HG02943 (cell line): ENCODE results near the gene GNG14.
"Not testable (repeated sequence)": the region's sequence is repeated elsewhere in the genome, so short reads cannot be mapped to it uniquely, and the experiment has no call there.

ENCODE experiments used
- ATAC-seq: cut with Tn5 transposase; IDR thresholded peaks from one replicate; pipeline ENCODE4 v1.9.1; 2021; ENCODE audit warnings: mild to moderate bottlenecking, low read depth, moderate library complexity; ENCODE audit not compliant: unreplicated experiment

GNG14 gene

DNA sequence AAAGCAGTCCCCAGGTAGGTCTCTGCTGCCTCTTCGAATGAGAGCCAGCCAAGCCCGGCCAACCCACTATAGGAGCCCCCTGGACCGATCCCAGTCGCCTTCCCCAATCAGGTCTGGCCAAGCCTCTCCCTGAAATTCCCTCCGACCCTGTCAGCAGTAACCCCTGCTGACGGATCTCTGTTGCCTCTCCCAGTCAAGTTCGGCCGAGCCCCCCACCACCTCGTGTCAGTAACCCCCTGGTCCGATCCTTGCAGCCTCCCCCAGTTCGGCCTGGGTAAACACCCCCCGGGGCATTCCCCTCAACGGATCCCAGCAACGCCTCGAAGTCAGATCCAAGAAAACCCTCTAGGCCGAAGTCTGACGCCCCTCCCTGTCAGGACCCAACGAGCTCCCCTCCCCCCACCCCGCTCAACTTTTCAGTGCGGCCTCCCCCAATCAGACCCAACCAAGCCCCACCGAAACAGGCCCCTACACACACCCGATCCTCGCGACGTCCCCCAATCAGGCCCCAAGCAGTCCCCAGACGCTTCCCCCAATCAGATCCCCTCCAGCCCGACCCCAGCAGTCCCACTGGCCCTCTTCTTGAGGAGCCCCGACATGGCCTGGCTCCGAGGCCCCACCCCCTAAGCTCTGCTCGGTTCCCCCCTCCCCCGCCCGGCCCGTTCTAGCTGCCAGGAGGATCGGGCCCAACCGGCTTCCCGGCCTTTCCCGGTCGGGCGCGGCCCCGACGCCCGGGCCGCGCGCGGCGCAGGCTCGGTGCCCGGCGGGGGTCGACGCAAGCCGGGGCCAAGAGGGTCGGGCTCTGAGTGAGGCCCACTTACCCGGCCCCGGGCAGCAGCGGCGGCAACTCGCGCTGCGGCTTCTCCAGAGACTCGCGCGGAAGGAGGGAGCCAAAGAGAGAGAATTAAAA is 34.1 kb downstream of the GNG14 start:
- ATAC-seq: peak; percentile 17

DNA sequence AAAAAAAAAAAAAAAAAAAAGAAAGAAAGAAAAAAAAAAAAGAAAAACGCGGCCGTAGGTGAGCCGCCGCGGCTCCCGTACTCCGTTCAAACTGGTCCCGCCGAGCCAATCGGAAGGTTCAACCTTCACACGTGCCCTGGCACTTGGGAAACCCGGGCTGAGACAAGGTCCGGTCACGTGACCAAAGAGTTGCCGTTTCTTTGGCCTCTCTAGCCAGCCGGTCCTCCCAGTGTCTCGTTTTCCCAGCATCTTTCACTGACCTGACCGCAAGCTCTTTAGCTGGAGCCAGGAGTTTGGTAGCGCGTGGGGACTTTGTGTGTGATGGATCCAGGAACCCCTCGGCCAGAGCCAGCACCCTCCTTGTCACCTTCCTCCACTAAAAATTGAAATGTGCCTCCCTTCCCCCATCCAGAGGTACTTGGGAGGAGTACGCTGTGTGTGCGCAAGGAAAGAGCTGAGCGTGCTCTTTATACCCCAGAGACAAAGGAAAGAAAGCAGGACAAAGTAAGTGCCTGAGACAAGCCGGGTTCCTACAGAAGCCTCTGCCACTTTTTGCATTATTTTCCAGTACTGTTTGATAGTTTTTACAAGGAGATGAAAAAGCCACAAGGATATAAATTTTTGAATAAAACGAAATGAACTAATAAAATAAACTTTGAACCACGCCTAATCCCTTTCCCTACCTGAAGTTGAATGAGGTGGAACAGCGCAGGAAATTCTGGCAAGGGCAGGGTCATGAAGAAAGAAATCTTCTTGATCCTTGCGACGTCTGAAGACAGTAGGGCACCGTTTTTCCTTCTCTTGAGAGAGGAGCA is 35.0 kb downstream of the GNG14 start:
- peak; percentile 85 for ATAC-seq

DNA sequence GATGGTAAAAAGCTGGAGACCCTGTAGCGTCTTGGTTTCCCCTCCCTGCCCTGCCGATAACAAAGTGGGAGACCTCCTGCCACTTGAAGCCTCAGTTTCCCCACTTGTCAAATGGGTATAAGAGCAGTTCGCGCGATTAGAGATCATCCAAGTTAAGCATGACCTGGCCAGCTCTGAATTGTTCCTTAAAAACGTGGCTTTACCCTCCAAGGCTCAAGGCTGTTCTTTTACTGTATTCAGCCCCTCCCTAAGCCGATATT is 35.5 kb downstream of the GNG14 start:
- no peak for ATAC-seq

DNA sequence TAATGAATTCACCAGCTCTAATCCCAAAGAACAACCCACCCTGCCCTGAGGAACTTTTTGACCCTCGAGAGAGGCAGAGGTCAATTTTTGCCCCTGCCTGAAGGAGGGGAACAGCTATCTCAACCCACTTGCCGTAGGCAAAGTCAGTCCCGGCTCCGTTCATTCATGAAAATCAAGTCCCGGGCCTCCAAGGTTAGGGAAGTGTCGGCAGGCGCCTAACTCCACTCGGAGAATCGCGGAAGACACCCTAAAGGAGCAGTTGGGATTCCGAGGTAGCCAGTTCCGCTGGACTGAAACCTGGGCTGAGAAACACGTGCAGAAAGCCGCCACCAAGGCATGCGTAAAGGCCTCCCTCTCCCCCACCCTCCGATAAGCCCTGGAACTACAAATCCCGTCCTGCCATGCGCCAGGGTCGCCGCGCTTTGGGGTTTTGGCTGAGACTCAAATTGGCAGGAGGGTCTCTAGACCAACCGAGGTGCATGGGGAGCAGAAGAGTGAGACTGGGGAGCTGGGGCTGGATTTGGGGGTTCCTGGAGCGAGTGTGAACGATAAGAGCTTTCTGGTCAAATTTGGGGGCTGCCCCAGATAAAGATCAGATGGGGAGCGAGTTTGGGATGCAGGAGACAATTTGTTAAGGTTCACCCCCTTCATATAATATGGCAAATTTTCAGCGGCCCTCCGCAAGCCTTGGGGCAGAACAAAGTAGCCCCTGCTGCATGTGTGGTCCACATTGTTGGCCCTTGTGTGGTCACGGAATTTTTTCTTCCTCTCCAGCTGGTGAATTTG is 36.0 kb downstream of the GNG14 start, which contains the start of gene TNPO2:
Gene TNPO2, minus strand, starts transcription at position 292 of the 786 bp plus-strand sequence. CDS start 2,955 bp downstream, outside the sequence.
- no peak for ATAC-seq

DNA sequence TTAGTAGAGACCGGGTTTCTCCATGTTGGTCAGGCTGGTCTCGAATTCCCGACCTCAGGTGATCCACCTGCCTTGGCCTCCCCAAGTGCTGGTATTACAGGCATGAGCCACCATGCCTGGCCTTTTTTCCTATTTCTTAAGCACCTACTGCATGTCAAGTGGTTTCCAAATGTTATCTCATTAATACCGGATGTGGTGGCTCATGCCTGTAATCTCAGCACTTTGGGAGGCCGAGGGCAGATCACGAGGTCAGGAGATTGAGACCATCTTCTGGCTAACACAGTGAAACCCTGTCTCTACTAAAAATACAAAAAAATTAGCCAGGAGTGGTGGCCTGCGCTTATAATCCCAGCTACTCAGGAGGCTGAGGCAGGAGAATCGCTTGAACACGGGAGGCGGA is 37.8 kb downstream of the GNG14 start:
- ATAC-seq: not testable (repeated sequence)

DNA sequence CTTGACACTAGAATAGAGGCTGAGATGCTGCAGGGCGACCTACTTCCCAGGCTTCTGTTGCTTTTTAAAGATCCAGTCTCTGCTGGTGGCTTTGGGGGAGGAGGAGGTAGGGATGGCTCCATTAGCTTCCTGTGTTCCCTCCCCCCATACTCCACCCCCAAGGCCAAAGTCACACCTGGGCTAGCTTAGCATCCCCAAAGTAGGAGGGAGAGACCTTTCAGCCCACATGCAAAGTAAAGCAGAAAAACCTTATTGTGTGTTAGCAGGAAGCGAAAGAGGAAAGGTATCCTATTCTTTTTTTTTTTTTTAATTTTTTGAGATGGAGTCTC is 39.2 kb downstream of the GNG14 start:
- no peak for ATAC-seq

DNA sequence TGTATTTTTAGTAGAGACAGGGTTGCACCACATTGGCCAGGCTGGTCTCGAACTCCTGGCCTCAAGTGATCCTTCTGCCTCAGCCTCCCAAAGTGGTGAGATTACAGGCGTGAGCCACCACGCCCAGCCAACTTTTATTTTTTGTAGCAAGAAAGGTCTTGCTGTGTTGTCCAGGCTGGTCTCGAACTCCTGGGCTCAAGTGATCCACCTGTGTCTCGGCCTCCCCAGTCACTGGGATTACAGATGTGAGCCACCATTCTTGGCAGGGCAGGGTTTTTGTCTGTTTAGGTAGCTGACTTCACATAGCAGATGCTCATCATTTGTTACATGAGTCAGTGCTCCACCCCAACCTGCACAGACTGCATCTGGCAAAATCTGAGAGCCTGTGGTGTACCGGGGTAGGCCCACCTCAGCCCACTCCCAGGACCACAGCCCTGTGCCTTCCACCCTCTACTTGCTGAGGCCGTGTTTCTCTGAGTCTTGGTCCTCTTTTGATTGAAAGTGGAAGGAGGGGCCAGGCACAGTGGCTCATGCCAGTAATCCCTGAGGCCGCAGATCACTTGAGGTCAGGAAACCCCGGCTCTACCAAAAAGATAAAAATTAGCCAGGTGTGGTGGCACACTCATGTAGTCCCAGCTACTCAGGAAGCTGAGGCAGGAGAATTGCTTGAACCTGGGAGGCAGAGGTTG is 40.1 kb downstream of the GNG14 start:
- ATAC-seq: no peak

DNA sequence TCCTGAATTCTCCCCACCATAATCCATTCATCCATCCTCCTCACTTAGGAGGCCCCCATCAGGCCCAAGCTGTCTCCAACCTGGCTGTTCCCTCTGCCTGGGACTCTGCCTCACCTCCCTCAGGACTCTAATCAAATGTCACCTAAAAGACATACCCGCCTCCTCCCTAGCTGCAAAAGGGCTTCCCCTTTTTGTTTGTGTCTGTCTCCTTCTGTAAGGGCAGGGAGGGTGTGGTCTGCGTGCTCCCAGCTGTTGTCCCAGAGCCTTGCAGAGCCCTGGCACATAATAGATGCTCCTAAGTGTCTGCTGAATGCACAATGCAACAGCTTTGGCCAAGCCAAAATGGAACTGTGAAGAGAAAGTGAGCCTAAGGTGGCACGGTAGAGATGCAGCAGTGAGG is 42.3 kb downstream of the GNG14 start:
- no peak for ATAC-seq

DNA sequence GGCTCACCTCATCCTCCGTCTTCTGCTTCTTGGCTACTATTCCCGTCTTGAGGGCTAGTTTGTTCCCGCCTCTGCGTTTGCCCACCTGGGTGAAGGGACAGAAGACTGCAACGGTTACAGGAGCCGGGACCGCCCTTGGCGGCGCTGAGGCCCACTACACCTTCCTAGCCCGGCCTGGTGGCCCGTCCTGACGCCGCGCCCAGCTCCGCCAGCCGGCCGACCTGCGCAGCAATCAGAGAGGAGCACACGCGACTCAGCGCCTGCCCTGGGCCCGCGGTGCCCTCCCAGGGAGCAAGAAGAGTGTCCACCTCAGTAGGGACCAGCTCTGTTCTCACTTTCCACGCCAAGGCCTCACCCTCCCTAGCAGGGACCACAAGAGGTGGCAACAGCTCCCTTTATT is 43.5 kb downstream of the GNG14 start:
- no peak for ATAC-seq

DNA sequence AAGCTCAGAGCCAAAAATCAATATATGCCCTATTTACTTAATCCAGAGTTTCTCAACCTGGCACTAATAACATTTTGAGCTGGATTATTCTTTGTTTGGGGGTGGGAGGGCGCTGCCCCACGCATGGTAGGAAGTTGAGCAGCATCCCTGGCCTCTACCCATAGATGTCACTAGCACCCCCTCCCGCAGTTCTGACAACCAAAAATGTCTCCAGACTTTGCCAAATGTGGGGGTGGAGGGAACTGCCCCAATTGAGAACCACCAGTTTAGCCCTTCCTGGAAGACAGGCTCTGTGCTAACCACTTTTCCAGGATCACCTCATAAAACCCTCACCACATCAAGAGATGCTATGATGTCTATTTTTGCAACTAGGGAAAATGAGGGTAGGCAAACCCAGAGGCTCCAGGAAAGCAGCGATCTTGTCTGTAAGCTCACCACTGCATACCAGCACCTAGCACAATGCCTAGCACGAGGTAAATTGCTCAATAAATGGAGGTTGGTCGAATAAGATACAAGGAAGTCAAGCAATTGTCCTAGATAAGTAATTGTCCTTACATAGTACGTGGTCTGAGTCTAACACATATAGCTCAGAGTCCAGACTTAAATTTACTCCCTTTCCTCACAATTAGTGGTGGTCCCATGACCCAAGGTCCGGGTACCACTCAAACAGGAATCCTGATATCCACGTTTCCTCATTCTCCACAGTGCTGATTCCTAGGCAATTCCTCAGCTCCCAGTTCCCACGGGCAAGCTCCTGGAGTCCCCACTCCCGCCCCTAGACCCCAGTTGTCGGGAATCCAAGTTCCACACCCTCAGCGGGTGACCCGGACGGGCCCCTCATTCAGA is 45.8 kb downstream of the GNG14 start:
- no peak for ATAC-seq

DNA sequence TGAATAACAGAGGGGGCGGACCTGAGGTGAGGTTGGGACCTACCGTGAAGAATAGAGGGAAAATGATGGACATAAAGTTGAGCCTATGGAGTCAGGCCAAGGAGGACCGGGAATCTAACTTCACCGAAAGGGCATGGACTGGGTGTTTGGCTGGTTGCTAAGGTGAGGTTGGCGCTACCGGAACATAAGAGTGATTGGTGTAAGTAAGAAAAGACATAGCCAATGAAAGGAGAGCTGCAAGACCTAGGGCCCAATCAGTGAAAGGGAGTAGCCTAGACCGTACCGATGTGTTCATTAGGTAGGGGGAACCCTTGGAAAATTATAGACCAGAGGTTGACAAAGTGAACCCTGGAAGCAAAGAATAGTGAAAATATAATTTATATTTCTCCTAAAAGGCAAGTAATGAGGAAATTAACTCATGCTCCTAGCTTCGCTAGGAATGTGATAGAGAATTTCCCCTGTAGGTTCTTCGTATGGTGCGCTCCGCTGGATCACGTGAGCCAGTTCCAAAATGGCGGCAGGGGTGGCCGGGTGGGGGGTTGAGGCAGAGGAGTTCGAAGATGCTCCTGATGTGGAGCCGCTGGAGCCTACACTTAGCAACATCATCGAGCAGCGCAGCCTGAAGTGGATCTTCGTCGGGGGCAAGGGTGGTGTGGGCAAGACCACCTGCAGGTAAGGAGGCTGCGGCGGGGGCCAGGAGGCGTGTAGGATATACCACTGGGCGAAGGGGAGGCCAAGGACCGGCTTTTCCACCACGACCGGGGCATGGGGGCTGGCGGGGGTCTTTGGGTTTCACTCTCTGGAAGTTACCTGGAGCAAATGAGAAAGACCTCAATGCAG is 49.4 kb downstream of the GNG14 start, which contains the start of gene GET3:
Gene GET3, plus strand, starts transcription at position 503 of the 840 bp plus-strand sequence. Its CDS starts 9 bp downstream, at position 512.
- peak; percentile 50 for ATAC-seq

DNA sequence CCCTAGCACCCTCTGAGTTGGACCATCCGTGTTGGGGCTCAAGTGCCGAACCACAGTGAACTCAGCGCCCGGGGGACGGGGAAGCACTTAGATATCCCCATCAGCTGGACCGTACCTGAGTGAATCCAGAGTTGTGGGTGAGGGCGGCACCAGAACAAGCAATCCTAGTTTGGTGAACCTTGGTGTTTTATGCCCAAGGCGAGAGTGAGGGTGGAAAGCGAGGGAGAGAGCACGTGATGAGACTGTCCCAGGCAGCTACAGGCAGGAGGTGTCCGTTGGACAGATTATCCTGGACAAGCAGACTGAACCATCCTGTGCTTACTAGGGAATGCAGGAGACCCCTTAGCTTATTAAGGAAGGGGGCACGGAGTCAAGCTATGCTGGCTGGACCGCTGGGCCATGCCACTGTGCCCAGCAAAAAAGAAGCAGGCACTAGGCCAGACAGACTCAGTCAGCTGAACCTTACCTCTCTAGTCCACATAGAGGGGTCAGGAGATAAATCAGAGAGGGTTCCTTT is 50.1 kb downstream of the GNG14 start:
- no peak for ATAC-seq
